ENCODE measurements around the gene RPLP1. TPM values are rescaled to one million over a fixed set of nuclear protein-coding genes. Genes with fewer than 3 reads are reported as not detected.

Gene RPLP1
- total and polyA plus RNA-seq, 2 of the 8 experiments (the other 6 are each of a cell fraction or from before 2014, with no cell fraction given) = 2,089 to 4,387 TPM

DNA sequence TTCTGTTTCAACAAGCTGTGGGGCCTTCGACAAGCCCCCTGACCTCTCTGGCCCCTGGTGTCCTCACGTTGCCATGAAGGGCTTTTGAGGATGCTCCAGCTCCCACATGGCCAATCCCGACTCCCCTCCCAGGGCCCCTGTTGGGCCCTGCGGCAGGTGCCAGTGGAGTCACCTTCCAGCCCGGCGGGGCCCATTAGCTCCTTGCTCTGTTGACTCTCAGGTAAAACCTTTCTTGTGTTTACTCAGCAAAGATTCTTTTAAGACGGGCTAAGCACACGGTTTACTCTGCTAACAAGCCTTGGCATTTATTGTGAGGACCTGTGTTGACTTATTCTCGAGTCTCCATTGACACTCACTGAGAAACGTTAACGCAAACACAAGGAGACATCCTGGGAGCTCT is 15.0 kb downstream of the RPLP1 start (continued):
- TF ChIP-seq HDAC2 (IDR thresholded peaks at IDR 0.05; ENCODE audit: borderline replicate concordance in 1 of 2, low read depth in 2 of 2, low read length in 2 of 2) = no peak
- TF ChIP-seq ATF3 (IDR thresholded peaks at IDR 0.05; ENCODE audit: insufficient read depth, low read depth, low read length) = no peak

All from H1 (cell line).